Measurements from ENCODE around the gene MBOAT7. TPM values are rescaled to one million over a fixed set of nuclear protein-coding genes. Genes with fewer than 3 reads are reported as not detected.
"Not testable (repeated sequence)": the region's sequence is repeated elsewhere in the genome, so short reads cannot be mapped to it uniquely, and the experiment has no call there.

Gene MBOAT7, protein sequence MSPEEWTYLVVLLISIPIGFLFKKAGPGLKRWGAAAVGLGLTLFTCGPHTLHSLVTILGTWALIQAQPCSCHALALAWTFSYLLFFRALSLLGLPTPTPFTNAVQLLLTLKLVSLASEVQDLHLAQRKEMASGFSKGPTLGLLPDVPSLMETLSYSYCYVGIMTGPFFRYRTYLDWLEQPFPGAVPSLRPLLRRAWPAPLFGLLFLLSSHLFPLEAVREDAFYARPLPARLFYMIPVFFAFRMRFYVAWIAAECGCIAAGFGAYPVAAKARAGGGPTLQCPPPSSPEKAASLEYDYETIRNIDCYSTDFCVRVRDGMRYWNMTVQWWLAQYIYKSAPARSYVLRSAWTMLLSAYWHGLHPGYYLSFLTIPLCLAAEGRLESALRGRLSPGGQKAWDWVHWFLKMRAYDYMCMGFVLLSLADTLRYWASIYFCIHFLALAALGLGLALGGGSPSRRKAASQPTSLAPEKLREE
- 100 to 1,000 TPM; 119 to 120 TPM for total RNA-seq

DNA sequence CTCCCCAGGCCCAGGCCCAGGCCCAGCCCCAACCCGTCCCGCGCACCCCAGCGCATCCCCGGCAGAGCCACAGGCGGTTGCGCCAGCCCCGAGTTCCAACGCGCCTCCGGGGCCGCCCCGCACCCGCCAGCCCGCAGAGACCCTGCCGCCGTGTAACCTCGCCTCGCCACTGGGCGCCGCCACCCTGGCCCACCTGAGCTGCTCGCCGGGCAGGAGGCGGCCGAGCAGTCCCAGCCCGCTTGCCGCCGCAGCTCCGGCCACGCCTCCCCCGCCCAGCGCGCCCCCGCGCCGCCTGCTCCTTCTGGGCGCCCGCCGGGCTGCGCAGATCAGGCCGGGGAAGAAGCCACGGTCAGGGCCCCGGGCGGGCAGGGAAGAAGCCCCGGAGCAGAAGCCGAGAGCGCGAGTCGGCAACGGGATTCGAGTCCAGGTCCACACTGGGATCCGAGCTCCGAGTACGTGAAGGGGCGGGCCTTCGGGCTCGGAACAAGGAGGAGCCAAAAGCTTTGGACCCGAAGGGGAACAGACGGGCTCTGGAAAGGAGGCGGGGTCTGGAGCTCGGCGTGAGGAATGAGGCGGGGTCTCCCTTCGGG lies at the start of gene MBOAT7:
TSS of gene MBOAT7 (minus strand) at position 436 of the 590 bp plus-strand sequence. CDS start 1,072 bp downstream, outside the sequence.
- POLR2A ChIA-PET = interaction anchor here (0.6 to 5.8 kb wide), 4 partner anchors 16 to 315 kb away, joined by 3 to 131 read pairs (median 7); partner anchors contain the start of genes CNOT3, LENG1 and RPS9
- CTCF ChIA-PET = interaction anchor here (0.6 to 2.0 kb wide), 8 partner anchors 10 to 46 kb away, joined by 3 to 9 read pairs (median 5); partner anchors contain the start of genes LENG1 and TMC4

DNA sequence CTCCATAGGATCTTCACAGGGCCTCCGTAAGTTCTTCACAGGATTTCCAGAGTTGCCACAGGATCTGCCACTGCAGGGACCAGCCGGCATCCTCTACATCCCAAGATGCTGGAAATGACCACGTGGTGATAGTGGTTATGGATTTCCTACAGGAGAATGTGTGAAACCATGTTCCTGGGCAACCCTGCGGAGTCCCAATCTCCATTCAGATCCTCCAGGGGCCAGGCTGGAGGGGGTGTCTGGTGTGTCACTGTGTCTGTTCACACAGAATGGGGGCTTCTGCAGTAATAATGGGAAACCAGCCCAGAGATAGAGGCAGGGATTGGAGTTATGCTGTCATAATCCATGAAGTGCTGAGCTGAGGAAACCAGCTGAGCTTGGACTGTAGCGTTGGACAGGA lies 44.6 kb upstream of the MBOAT7 start:
- ChIA-PET CTCF (interaction anchor here (1.4 kb wide), 1 partner anchor 32 kb away, joined by 4 read pairs; no protein-coding TSS in a partner anchor), POLR2A (no interaction called here)

DNA sequence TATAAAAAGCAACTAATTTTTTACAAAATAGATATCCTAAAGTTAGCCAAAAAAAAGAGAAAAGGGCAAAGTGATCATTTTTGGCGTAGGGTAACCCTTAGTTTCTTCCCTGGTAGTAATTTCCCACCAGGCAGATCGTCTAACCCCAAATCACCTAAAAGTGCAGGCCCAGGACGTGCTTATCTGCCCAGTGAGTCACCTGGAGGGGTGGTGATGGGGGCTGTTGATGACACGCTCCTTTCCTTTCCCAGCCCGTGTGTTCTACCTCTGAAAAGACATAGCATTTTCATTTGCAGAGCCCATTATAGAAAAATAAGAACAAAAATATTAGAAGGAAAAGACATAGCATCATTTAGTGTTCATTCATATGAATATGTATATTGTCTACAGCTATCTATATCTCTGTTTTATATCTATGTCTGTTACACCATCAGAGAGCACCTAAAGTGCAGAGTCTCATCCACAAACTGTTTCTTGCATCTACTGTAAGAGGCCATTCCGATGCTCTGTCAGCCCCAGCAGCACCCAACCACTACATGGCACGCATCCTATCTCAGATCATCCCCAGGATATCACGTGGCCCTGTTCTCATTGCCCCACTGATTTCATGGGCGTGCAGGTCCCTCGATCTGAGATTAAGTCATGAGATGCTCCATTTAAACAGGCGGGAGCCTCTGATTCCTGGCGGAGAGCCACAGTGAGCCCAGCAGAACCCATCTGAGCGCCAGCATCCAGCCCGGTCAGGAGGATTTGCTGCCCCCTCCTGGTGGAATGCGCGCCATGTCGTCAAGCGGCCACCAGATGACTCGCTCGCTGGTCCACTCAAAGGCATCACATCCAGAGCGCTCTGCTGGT lies 41.9 kb upstream of the MBOAT7 start:
- POLR2A ChIA-PET = no interaction called here

DNA sequence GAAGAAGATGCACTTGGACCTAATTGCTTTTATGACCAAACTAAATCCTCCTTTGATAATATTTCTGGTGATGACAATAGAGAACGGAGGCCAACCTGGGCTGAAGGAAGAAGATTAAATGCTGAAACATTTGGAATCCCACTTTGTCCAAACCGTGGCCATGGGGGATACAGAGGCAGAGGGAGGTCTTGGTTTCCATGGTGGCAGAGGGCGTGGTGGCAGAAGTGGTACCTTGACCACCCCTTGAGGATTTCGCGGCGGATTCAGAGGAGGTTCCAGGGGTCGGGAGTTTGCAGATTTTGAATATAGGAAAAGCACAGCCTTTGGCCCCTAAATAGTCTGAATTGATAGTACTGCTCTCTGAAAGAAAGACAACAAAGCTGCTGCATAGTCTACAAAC lies 40.7 kb upstream of the MBOAT7 start:
- POLR2A ChIA-PET = no interaction called here
- CTCF ChIA-PET = interaction anchor here (0.6 kb wide), 1 partner anchor 71 kb away, joined by 4 read pairs; no protein-coding TSS in a partner anchor

More for the DNA sequence above, 41.9 kb upstream of the MBOAT7 start:
- CTCF ChIA-PET = interaction anchor here (0.7 kb wide), 1 partner anchor 60 kb away, joined by 3 read pairs; no protein-coding TSS in a partner anchor

DNA sequence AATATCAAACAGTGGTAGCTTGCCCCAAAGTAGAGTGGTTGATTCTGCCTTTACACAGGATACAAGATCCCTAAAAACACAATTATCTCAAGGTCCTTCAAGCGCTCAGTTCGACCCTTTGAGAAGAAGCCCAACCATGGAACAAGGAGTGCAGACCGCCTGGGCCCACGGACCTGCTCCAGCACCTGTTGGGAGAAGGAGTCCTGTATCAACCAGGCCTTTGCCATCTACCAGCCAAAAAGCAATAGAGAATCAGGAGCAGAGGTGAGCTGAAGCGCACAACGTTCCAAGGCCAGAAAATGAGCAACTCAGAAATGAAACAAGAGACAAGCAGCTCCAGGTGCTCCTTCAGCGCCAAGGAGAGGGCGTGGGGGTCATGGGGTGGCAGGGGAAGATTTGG lies 39.8 kb upstream of the MBOAT7 start:
- POLR2A ChIA-PET = no interaction called here
- CTCF ChIA-PET = interaction anchor here (0.6 kb wide), 1 partner anchor 70 kb away, joined by 4 read pairs; no protein-coding TSS in a partner anchor

DNA sequence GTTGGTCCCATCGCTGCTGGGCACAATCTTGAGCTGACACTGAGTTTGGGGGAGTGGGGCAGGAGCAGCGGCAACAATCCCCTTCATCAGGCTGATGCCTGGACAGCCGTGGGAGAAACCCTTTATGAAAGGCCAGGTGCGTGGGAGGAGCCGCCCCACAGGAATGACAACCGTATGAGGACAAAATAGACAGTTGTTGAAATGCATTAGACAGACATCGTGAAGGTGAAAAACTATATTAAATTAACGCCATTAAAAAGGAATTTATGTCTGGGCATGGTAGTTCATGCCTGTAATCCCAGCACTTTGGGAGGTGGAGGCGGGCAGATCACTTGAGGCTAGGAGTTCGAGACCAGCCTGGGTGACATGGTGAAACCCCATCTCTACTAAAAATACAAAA lies 35.2 kb upstream of the MBOAT7 start:
- POLR2A ChIA-PET, CTCF ChIA-PET: not testable (repeated sequence)

DNA sequence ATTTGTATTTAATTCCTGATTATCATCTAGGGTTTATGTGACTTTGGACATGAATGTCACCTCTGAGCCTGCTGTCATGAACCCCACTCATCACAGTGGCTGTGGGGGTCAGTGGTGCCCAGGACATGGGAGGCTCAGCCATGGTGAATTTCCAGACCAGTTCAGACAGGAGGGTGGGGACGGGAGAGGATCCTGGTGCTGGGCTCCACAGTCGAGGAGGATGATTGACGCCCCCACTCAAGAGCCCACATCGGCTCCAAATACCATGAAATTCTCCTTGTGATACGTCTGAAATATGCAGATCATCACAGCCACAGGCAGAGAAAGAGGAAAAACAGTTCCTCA lies 34.5 kb upstream of the MBOAT7 start:
- CTCF ChIA-PET = not testable (repeated sequence)
- POLR2A ChIA-PET = interaction anchor here (0.6 kb wide), 1 partner anchor 32 kb away, joined by 3 read pairs; no protein-coding TSS in a partner anchor

DNA sequence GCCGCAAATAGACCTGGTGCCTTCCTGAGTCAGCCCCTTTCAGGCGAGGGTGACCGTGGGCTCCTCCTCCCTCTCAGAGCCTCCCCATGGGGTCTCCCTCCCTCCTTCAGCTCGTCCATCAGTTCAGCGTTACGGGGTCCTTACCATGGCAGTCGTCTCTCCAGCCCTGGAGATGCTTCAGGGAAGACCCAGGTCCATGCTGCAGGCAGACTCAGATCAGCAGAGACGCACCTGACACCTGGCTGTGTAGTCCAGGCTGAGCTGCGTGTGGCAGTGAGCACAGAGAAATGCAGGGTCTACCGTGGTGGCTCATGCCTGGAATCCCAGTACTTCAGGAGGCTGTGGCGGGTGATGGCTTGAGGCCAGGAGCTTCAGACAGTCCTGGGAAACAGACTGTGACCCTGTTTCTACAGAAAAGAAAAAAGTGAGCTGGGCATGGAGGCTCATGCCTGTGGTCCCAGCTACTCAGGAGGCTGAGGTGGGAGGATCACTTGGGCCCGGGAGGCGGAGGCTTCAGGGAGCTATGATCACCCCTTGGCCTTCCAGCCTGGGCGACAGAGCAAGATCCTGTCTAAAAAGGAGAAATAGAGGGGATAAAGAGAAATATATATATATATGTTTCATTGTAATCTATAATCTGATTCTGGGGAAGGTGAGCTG lies 34.0 kb upstream of the MBOAT7 start:
- POLR2A ChIA-PET = interaction anchor here (0.6 kb wide), 1 partner anchor 32 kb away, joined by 3 read pairs; no protein-coding TSS in a partner anchor
- CTCF ChIA-PET = not testable (repeated sequence)

DNA sequence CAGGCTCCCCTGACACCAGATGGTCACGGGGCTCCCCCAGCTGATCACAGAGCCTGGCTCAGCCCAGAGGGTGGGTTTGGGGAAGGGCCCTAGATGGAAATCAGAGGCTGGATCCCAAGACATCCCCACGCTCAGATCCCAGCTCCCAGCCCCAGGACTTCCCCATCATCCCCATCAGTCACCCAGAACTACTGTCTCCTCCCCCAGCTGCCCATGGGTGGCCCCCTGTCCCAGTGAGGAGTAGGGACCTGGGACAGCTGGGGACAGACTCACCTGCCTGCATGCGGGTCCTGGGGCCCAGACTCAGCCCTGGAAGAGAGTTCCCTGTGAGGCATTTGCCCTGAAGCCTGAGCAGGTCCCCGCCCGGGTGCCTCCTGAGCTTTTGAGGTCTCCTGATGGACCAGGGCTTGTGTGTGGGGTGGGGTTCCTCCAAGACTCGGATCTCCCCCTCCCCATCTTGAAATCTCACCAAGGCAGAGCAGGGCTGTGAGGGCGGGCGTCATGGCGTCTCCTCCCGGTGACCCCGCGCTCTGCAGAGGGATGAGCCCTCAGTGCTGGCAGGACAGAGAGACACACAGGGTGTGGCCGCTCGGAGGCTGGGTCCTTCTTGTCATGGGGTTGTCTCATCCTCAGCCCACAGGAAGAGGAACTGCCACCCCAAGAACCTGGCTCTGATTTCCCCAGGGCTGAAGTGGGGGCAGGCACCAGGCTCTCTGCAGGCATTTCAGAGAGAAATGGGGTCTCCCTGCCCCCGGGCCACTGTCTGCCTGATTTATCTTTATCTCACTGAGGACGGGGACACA lies 33.3 kb upstream of the MBOAT7 start, which contains the start of gene LILRB3:
TSS of gene LILRB3 (minus strand) at position 534 of the 803 bp plus-strand sequence. CDS start at position 503, 31 bp downstream.
- CTCF ChIA-PET, POLR2A ChIA-PET: not testable (repeated sequence)

DNA sequence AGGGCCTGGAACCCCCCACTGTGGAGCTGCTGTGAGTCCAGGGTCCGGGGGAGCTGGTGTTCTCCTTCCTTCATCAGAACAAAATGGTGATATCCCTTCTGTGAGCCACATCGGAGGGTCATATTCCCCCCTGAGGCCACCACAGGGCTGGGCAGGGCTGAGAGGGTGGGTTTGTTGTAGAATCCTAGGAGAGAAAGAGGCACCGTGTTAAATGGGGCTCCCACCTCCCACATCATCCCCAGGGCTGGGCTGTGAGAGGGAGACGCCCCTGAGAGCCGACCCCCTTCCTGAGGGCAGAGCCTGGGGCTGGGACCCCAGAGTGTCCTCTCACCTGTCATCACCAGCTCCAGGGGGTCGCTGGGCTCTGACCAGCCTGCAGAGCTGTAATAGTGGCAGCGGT lies 32.6 kb upstream of the MBOAT7 start:
- POLR2A ChIA-PET, CTCF ChIA-PET: not testable (repeated sequence)

DNA sequence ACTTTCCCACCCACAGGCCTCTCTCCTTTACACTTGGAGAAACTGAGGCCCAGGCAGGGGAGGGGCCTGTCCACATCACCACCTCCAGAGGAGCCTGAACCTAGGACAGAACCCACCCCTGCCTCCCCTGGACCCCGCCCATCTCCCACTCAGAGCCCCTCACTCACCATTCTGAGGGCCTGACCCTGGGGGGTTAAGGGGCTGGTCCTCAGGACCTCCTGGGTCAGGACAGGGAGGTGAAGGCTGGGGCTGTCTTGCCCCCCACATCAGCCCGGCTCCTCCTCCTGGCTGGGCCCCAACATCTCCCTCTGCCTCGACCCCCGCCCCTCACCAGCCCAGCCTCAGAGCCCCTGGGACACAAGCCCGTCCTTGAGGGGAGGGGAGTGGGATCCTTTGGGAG lies 30.3 kb upstream of the MBOAT7 start:
- POLR2A ChIA-PET, CTCF ChIA-PET: not testable (repeated sequence)

DNA sequence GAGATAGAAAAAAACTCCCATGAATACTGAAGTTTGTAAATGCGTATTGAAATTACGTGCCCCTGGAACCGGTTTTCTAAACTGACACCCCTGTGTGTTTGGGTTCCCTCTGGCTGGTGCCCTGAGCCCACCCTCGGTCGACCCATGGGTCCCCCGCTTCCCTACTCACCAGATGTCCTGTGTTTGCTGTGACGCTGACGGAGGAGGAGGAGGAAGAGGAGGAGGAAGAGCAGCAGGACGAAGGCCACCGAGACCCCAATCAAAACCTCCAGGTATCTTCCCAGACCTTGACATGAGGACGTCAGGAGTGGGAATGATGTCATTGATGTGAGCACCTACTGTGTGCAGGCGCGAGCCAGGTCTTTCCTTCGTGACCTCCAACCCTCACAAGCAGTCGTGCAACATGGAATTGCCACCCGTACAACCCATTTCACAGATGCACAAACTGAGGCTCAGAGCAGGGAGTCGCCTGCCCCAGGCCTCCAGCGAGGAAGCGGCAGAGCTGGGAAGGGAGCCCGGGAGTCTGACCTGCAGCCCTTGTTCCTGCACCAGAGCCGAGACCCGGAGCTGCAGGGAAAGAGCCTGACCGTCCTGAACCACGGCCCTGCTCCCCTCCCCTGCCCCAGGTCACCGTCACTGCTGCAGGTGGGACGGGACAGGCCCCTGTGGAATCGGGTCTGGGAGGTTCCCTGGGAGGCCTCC lies 29.7 kb upstream of the MBOAT7 start:
- ChIA-PET CTCF (no interaction called here), POLR2A (no interaction called here)

DNA sequence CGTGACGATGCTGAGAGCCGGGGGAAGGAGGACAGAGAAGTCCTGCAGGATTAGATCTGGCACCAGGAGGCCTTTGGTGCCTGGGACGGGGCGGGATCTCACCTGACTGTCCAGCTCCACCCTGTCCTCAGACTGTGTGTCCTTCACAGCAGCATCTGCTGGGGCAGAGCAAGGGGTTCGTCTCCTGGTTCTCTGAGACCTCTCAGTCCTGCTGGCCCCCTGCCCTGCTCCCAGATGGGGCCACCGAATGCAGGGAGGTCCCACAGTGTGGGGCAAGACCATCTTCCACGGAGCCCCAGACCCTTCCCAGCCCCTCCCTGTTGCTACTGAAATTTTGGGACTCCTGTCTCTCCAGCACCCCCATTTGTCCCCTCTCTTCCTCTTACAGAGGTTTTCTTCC lies 28.9 kb upstream of the MBOAT7 start:
- POLR2A ChIA-PET = no interaction called here
- CTCF ChIA-PET = no interaction called here

DNA sequence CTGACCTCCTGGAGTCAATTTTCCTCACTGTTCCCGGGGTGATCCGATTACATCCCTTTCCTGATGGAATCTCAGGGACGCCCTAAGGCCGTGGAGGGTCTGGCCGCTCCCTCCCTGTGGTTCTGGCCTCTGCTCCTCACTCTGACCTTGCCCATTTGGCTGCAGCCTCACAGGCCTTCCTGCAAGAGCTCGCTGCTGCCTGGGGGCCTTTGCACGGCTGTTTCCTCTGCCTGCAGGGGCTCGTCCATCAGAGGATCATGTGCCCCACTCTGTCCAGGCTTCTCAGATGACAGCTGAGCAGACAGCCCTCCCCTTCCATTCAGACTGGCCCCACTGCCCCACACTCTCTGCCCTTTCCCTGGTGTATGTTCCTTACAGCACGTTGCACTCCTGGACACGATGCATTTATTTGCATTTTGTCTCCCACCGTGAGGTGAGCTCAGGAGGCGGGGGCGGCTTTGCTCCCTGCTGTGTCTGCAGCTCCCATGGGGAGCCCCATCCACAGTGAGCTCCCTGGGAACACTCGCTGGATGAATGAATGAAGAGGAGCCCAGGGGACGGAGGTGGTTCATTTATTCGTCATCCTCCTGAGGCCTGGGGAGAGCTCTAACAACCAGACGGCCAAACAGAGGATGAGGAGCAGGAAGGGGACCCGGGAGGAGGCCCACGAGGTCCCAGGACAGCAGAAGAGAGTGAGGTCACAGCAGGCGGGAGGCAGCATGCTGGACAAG lies 28.3 kb upstream of the MBOAT7 start:
- POLR2A ChIA-PET, CTCF ChIA-PET: not testable (repeated sequence)

DNA sequence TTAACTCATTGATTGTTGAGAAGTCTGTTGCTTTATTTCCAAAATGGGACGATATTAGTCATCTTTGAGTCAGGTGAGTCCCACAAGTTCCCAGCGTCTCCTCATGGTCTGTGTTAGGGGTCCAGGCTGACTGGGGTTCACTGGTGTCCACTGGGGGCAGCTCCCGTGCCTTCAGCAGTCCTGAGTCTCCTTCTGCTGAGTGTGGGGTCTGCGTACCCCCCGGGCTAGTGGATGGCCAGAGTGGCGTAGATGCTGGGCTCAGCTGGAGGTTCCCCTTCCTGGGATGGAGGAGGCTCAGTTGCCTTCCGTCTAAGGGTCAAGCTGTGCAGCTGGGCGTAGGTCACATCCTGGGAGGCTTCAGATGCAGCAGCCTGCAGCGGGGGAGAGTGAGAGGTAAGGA lies 27.5 kb upstream of the MBOAT7 start:
- CTCF ChIA-PET = no interaction called here

DNA sequence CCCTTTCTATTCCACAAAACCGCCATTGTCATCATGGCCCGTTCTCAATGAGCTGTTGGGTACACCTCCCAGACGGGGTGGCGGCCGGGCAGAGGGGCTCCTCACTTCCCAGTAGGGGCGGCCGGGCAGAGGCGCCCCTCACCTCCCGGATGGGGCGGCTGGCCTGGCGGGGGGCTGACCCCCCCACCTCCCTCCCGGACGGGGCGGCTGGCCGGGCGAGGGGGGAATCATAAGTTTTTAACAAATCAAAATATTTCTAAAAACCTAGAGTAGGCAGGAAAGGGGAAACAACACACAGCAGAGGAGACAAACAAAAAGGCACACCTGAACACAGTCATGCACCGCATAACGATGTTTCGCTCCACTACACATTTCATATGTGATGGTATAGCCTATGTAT lies 25.4 kb upstream of the MBOAT7 start:
- POLR2A ChIA-PET = not testable (repeated sequence)

More for the DNA sequence above, 27.5 kb upstream of the MBOAT7 start:
- POLR2A ChIA-PET = interaction anchor here (0.6 kb wide), 1 partner anchor 12 kb away, joined by 7 read pairs; no protein-coding TSS in a partner anchor

DNA sequence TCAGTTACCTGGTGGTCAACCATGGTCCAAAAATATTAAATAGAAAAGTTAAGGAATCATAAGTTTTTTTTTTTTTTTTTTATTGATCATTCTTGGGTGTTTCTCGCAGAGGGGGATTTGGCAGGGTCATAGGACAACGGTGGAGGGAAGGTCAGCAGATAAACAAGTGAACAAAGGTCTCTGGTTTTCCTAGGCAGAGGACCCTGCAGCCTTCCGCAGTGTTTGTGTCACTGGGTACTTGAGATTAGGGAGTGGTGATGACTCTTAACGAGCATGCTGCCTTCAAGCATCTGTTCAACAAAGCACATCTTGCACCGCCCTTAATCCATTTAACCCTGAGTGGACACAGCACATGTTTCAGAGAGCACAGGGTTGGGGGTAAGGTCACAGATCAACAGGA lies 24.8 kb upstream of the MBOAT7 start:
- CTCF ChIA-PET, POLR2A ChIA-PET: not testable (repeated sequence)

More for the DNA sequence above, 25.4 kb upstream of the MBOAT7 start:
- CTCF ChIA-PET = not testable (repeated sequence)

All from activated CD8-positive, alpha-beta memory T cell treated with anti-CD3 and anti-CD28 coated beads for 36 hours (primary cell).